Measurements from ENCODE around the gene KIAA0513. TPM values are rescaled to one million over a fixed set of nuclear protein-coding genes. Genes with fewer than 3 reads are reported as not detected.

The KIAA0513 gene
- 21.7 TPM for total RNA-seq
- long read RNA-seq, full-length matches to known transcripts, result 12 of 32 reads
- long read RNA-seq, partial matches to known transcripts, result 3 of 32 reads
- long read RNA-seq, other reads (novel, unspliced or antisense), result 17 of 32 reads

- TF ChIP-seq CTCF (IDR thresholded peaks at IDR 0.05), result no peak
- peak; percentile 97 for DNase-seq
- peak within 1 kb of the TSS; percentile 76 for H3K4me3 ChIP-seq
- no peaks in the 10 kb centered on the region for H3K27me3 ChIP-seq
- intact Hi-C loops (cut with DNase I), result no loop called here
- ATAC-seq, result peak; percentile 95
- H3K4me1 ChIP-seq, result peaks cover 32% of the 10 kb centered on the region
- no peaks in the 10 kb centered on the region for H3K36me3 ChIP-seq
- no peaks in the 10 kb centered on the region for H3K9me3 ChIP-seq
- H3K27ac ChIP-seq, result peak within 1 kb of the TSS; percentile 90
These were observed at the start of gene KIAA0513 for GRCh38 chr16:85027349-85027957. KIAA0513 (plus strand) TSS chr16:85027795; CDS start chr16:85067072, 39,277 bp downstream.

DNA sequence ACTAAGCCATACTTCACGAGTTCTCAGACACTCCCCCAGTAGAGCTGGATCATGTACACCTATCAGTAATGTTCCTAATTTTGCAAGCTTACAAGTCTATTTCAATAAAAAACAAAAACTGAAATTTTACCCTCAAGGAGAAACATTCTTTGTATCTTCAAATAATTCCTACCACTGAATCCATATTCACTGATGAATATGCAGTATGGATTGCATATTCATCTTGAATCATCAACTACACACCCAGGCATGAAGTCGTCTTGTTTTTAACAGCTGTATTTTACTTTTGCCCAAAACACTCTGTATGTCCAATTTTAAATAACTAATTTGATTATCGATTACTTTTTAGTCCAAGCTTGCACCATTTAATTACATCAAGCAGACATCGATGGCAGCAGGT, 48.1 kb upstream of the KIAA0513 start:
- Histone ChIP-seq H3K36me3 (peaks cover 74% of the 10 kb centered on the region), H3K9me3 (no peaks in the 10 kb centered on the region), H3K4me3 (no peak overlapping the region), H3K27me3 (no peaks in the 10 kb centered on the region), H3K27ac (no peak overlapping the region), H3K4me1 (peaks cover 32% of the 10 kb centered on the region)
- ATAC-seq (no peak), DNase-seq (no peak)
- intact Hi-C loops (cut with DNase I), result no loop called here
- TF ChIP-seq CTCF (IDR thresholded peaks at IDR 0.05), result no peak

DNA sequence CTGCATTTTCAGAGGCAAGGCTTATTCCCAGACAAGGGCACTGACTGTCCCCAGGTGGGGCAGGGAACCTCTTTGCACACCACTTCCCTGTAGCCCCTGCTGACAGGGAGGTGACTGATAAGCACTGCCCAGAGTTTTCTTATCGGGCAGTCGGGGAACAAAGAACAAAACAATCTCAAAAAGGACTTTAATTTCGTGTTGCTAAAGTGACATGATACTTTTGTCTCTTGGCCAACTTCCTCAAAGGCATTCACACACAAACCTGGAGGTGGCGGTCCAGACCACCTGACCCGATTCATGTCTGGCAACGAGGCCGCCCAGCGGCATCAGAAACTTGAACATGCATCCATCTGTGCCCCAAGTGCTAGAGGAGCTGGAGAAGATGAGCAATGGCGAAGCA, 45.2 kb upstream of the KIAA0513 start:
- peak; percentile 74 for DNase-seq
- Histone ChIP-seq H3K4me3 (no peak overlapping the region), H3K27ac (peak overlapping the region; percentile 47), H3K27me3 (no peaks in the 10 kb centered on the region), H3K36me3 (peaks cover 74% of the 10 kb centered on the region), H3K4me1 (peaks cover 28% of the 10 kb centered on the region), H3K9me3 (no peaks in the 10 kb centered on the region)
- intact Hi-C loops (cut with DNase I), result no loop called here
- ATAC-seq, result peak; percentile 58
- TF ChIP-seq CTCF (IDR thresholded peaks at IDR 0.05), result no peak

DNA sequence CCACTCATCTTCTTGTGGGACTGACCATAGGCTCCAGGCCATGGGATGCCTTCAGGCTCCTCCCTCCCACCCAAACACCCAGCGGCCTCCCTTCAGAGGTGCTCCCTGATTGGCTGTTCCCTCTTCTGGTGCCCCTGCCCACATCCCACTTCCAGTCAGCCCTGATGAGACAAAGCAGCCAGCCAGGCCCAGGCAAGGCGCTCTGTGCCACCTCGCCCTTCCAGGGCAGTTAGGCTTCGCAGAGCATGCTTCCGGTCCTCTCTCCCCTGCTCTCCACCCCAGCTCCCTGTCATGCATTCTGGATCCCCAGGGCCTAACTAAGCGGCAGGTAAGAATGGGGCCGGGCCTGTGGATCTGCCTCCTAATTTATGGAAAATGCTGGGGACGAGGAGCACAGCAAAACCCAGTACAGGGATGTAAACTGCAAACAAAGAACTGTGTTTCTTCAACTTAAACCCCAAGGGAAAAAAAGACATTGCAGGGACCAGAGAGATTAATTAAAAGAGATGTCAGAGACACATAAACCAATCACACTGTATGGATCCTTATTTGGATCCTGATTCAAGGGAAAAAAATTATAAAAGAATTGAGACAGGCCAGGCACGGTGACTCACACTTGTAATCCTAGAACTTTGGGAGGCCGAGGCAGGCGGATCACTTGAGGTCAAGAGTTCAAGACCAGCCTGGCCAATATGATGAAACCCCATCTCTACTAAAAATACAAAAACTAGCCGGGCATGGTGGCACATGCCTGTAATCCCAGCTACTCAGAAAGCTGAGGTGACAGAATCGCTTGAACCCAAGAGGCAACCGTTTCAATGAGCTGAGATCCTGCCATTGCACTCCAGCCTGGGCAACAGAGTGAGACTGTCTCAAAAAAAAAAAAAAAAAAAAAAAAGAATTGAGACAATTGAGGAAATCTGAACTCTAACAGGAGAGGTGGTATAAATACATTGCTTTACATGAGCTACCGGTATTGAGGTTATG, 42.2 kb upstream of the KIAA0513 start:
- no peak for DNase-seq
- H3K27ac ChIP-seq, result no peak overlapping the region
- TF ChIP-seq CTCF (IDR thresholded peaks at IDR 0.05), result no peak
- peaks cover 22% of the 10 kb centered on the region for H3K4me1 ChIP-seq
- no peaks in the 10 kb centered on the region for H3K9me3 ChIP-seq
- no peak overlapping the region for H3K4me3 ChIP-seq
- intact Hi-C loops (cut with DNase I), result no loop called here
- no peaks in the 10 kb centered on the region for H3K27me3 ChIP-seq
- H3K36me3 ChIP-seq, result peaks cover 77% of the 10 kb centered on the region
- no peak for ATAC-seq

DNA sequence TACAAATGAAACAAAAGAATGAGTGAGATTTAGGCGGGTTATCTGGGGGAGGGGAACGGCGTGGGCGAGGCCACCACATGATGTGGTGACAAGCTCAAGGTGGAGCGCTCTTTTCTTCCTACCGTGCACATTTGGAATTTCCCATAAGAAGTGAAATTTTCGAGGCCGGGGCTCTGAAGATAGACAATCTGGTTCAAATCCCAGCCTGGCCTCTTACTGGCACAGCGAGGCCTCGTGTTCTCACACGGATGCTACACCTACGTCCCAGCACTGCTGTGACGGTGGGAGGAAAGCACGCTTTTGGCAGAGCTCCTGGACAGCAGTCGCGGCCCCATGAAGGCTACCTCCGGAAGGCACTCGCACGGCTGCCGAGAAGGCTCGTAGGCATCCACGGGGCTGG, 41.5 kb upstream of the KIAA0513 start:
- intact Hi-C loops (cut with DNase I), result no loop called here
- no peaks in the 10 kb centered on the region for H3K9me3 ChIP-seq
- ATAC-seq (no peak), DNase-seq (no peak)
- H3K36me3 ChIP-seq, result peaks cover 77% of the 10 kb centered on the region
- peaks cover 22% of the 10 kb centered on the region for H3K4me1 ChIP-seq
- no peak overlapping the region for H3K27ac ChIP-seq
- H3K4me3 ChIP-seq, result no peak overlapping the region
- no peaks in the 10 kb centered on the region for H3K27me3 ChIP-seq
- no peak for TF ChIP-seq CTCF (IDR thresholded peaks at IDR 0.05)

All from upper lobe of right lung (tissue), 1 donor.